ENCODE measurements around the gene FBN1. TPM values are rescaled to one million over a fixed set of nuclear protein-coding genes. Genes with fewer than 3 reads are reported as not detected.

The FBN1 gene
- total and polyA plus RNA-seq, 2 donors, result 6.3 to 19.5 TPM

DNA sequence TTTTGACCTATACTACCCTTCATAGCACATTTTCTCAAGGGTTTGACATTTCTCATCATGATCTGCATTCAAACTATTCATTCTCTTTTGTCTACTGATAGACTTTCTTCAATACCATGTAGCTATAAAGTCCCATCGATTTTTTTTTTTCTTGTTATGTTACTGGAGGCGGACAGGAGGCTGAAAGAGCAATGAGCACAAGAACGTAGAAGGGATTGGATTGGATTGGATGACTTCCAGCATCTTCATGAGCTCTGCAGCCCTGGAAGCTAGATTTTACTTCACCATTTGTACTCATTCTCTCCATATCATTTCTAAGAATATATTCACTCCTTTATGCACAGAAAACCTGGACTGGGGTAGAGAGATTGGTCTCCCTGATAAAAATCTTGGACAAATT lies 271.0 kb downstream of the FBN1 start:
- Histone ChIP-seq H3K4me1 (ENCODE audit: control insufficient read depth in 2 of 2, insufficient read depth in 2 of 2, low read length in 2 of 2) (no peaks in the 10 kb centered on the region), H3K36me3 (ENCODE audit: control insufficient read depth in 2 of 2, insufficient read depth in 2 of 2, low read length in 1 of 2) (no peaks in the 10 kb centered on the region), H3K4me3 (ENCODE audit: low read length in 2 of 2) (no peak overlapping the region), H3K27me3 (ENCODE audit: control insufficient read depth in 2 of 2, insufficient read depth in 1 of 2, low read length in 1 of 2) (no peaks in the 10 kb centered on the region), H3K27ac (ENCODE audit: low read depth in 1 of 2, low read length in 1 of 2) (no peak overlapping the region), H3K9me3 (ENCODE audit: control insufficient read depth in 2 of 2, insufficient read depth in 1 of 2, low read length in 1 of 2) (no peaks in the 10 kb centered on the region)
- DNase-seq (ENCODE audit: low read depth in 6 of 9, low spot score in 9 of 9), result no peak
- WGBS, result 95% methylated on average over 3 of the region's 3 CpGs

GRCh38 chr15:48373821-48374451 lies 271.6 kb downstream of the FBN1 start:
- WGBS, result 95% methylated on average over 10 of the region's 10 CpGs

DNA sequence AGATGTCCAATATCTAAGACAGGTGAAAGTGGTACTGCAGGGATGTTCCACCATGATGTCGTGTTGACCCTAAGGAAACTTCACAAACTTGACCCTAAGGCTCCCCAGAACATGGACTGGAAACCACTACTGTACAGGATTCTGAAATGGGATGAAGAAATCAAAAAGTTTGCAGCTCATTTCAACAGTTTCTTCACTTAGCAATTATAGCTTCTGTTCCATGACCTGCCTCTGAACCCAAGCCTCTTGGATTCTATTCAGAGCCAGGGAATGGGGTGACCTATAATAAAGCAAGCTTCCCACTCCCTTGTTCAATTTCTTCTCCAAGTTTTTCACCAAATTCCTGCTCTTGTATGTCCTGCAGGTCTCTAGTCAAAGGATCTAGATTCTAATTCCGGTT lies 273.5 kb downstream of the FBN1 start:
- no peak overlapping the region for H3K4me3 ChIP-seq (ENCODE audit: low read length in 2 of 2)
- H3K9me3 ChIP-seq (ENCODE audit: control insufficient read depth in 2 of 2, insufficient read depth in 1 of 2, low read length in 1 of 2), result no peaks in the 10 kb centered on the region
- no peaks in the 10 kb centered on the region for H3K36me3 ChIP-seq (ENCODE audit: control insufficient read depth in 2 of 2, insufficient read depth in 2 of 2, low read length in 1 of 2)
- H3K27me3 ChIP-seq (ENCODE audit: control insufficient read depth in 2 of 2, insufficient read depth in 1 of 2, low read length in 1 of 2), result no peaks in the 10 kb centered on the region
- no peak for DNase-seq (ENCODE audit: low read depth in 6 of 9, low spot score in 9 of 9)
- no peak overlapping the region for H3K27ac ChIP-seq (ENCODE audit: low read depth in 1 of 2, low read length in 1 of 2)
- no peaks in the 10 kb centered on the region for H3K4me1 ChIP-seq (ENCODE audit: control insufficient read depth in 2 of 2, insufficient read depth in 2 of 2, low read length in 2 of 2)
- 70% methylated on average over 2 of the region's 2 CpGs for WGBS

More at GRCh38 chr15:48373821-48374451, 271.6 kb downstream of the FBN1 start:
- Histone ChIP-seq H3K9me3 (ENCODE audit: control insufficient read depth in 2 of 2, insufficient read depth in 1 of 2, low read length in 1 of 2) (no peaks in the 10 kb centered on the region), H3K36me3 (ENCODE audit: control insufficient read depth in 2 of 2, insufficient read depth in 2 of 2, low read length in 1 of 2) (no peaks in the 10 kb centered on the region), H3K4me3 (ENCODE audit: low read length in 2 of 2) (no peak overlapping the region), H3K27ac (ENCODE audit: low read depth in 1 of 2, low read length in 1 of 2) (no peak overlapping the region), H3K4me1 (ENCODE audit: control insufficient read depth in 2 of 2, insufficient read depth in 2 of 2, low read length in 2 of 2) (no peaks in the 10 kb centered on the region), H3K27me3 (ENCODE audit: control insufficient read depth in 2 of 2, insufficient read depth in 1 of 2, low read length in 1 of 2) (no peaks in the 10 kb centered on the region)
- DNase-seq (ENCODE audit: low read depth in 6 of 9, low spot score in 9 of 9), result no peak

GRCh38 chr15:48371550-48371949 lies 274.0 kb downstream of the FBN1 start:
- WGBS, result 96% methylated on average over 2 of the region's 2 CpGs
- Histone ChIP-seq H3K4me1 (ENCODE audit: control insufficient read depth in 2 of 2, insufficient read depth in 2 of 2, low read length in 2 of 2) (no peaks in the 10 kb centered on the region), H3K4me3 (ENCODE audit: low read length in 2 of 2) (no peak overlapping the region)

GRCh38 chr15:48370460-48370859 lies 275.0 kb downstream of the FBN1 start:
- Histone ChIP-seq H3K36me3 (ENCODE audit: control insufficient read depth in 2 of 2, insufficient read depth in 2 of 2, low read length in 1 of 2) (no peaks in the 10 kb centered on the region), H3K4me3 (ENCODE audit: low read length in 2 of 2) (no peak overlapping the region), H3K9me3 (ENCODE audit: control insufficient read depth in 2 of 2, insufficient read depth in 1 of 2, low read length in 1 of 2) (no peaks in the 10 kb centered on the region), H3K4me1 (ENCODE audit: control insufficient read depth in 2 of 2, insufficient read depth in 2 of 2, low read length in 2 of 2) (no peaks in the 10 kb centered on the region), H3K27ac (ENCODE audit: low read depth in 1 of 2, low read length in 1 of 2) (no peak overlapping the region), H3K27me3 (ENCODE audit: control insufficient read depth in 2 of 2, insufficient read depth in 1 of 2, low read length in 1 of 2) (no peaks in the 10 kb centered on the region)
- DNase-seq (ENCODE audit: low read depth in 6 of 9, low spot score in 9 of 9), result no peak
- WGBS, result 95% methylated on average over 3 of the region's 3 CpGs

More at GRCh38 chr15:48371550-48371949, 274.0 kb downstream of the FBN1 start:
- Histone ChIP-seq H3K36me3 (ENCODE audit: control insufficient read depth in 2 of 2, insufficient read depth in 2 of 2, low read length in 1 of 2) (no peaks in the 10 kb centered on the region), H3K27me3 (ENCODE audit: control insufficient read depth in 2 of 2, insufficient read depth in 1 of 2, low read length in 1 of 2) (no peaks in the 10 kb centered on the region), H3K9me3 (ENCODE audit: control insufficient read depth in 2 of 2, insufficient read depth in 1 of 2, low read length in 1 of 2) (no peaks in the 10 kb centered on the region), H3K27ac (ENCODE audit: low read depth in 1 of 2, low read length in 1 of 2) (no peak overlapping the region)
- DNase-seq (ENCODE audit: low read depth in 6 of 9, low spot score in 9 of 9), result no peak

DNA sequence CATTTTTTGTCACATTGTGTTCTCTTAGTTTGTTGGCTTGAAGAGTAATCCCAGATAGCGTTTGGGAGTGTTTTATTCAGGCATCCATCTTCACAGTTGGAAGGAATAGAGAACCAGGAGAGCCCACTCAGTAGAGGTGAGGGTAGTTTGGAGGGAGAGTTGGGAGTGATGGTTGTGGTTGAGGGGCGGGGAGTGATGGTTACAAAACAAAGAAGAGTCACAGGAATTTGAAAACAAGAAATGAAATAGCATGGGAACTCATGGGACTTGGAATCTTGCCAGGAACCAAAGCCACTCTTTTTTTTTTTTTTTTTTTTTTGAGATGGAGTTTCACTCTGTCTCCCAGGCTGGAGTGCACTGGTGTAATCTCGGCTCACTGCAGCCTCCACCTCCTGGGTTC lies 278.0 kb downstream of the FBN1 start:
- Histone ChIP-seq H3K27ac (ENCODE audit: low read depth in 1 of 2, low read length in 1 of 2) (no peak overlapping the region), H3K36me3 (ENCODE audit: control insufficient read depth in 2 of 2, insufficient read depth in 2 of 2, low read length in 1 of 2) (no peaks in the 10 kb centered on the region), H3K4me3 (ENCODE audit: low read length in 2 of 2) (no peak overlapping the region), H3K27me3 (ENCODE audit: control insufficient read depth in 2 of 2, insufficient read depth in 1 of 2, low read length in 1 of 2) (no peaks in the 10 kb centered on the region), H3K9me3 (ENCODE audit: control insufficient read depth in 2 of 2, insufficient read depth in 1 of 2, low read length in 1 of 2) (no peaks in the 10 kb centered on the region), H3K4me1 (ENCODE audit: control insufficient read depth in 2 of 2, insufficient read depth in 2 of 2, low read length in 2 of 2) (no peaks in the 10 kb centered on the region)
- 92% methylated on average over 3 of the region's 3 CpGs for WGBS
- no peak for DNase-seq (ENCODE audit: low read depth in 6 of 9, low spot score in 9 of 9)

DNA sequence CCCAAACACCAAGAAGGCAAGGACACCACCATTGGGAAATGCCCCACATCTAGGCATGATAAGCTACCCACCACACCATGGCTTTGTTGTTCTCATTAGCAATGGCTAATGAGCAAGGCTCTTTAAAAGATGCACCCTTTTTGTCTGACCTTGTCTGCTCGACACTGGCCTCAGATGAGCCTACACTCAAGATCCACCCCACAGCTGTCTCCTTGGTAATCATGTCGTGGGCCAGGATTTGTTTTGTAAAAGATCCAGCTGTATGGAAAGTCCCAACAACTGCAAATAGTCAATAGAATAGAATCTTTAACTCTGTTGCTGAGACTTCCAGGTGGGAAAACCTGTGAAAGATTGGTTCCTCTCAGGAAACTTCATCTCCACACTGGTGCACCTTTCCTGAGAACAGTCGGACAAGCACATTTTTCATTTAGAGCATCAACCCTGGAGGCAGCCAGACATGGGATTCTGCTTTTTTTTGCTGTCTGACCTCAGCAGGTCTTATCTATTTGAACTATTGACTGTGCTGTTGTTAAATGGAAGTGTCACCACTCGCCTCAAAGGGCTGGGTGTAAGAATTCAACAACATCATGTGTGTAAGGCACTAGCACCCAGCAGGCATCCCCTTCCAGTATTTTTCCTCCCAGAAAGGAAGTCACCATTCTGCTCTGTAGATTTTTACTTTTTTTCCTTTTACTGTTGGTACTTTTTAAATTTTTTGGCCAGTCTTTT lies 278.8 kb downstream of the FBN1 start:
- H3K27ac ChIP-seq (ENCODE audit: low read depth in 1 of 2, low read length in 1 of 2), result no peak overlapping the region
- WGBS, result 93% methylated on average over 4 of the region's 4 CpGs
- no peak for DNase-seq (ENCODE audit: low read depth in 6 of 9, low spot score in 9 of 9)
- H3K4me3 ChIP-seq (ENCODE audit: low read length in 2 of 2), result no peak overlapping the region
- no peaks in the 10 kb centered on the region for H3K4me1 ChIP-seq (ENCODE audit: control insufficient read depth in 2 of 2, insufficient read depth in 2 of 2, low read length in 2 of 2)
- no peaks in the 10 kb centered on the region for H3K9me3 ChIP-seq (ENCODE audit: control insufficient read depth in 2 of 2, insufficient read depth in 1 of 2, low read length in 1 of 2)
- no peaks in the 10 kb centered on the region for H3K27me3 ChIP-seq (ENCODE audit: control insufficient read depth in 2 of 2, insufficient read depth in 1 of 2, low read length in 1 of 2)
- no peaks in the 10 kb centered on the region for H3K36me3 ChIP-seq (ENCODE audit: control insufficient read depth in 2 of 2, insufficient read depth in 2 of 2, low read length in 1 of 2)

DNA sequence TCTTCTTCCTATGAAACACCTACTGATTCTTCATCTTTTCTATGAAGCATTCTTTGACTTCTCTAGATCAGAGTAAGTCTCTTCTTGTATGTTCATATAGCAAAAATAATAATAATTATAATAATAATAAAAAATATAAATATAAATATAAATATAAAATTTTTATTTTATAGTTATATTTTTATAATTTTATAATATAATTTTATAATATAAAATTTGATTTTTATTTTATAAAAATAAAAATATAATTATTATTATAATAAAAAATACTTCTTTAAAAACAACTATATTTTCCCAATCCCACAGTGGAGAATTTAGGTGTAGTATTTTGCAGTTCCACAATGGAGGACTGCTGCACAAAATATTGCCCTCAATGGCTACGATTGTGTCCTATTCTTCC lies 279.9 kb downstream of the FBN1 start:
- DNase-seq (ENCODE audit: low read depth in 6 of 9, low spot score in 9 of 9), result no peak
- Histone ChIP-seq H3K9me3 (ENCODE audit: control insufficient read depth in 2 of 2, insufficient read depth in 1 of 2, low read length in 1 of 2) (no peaks in the 10 kb centered on the region), H3K27ac (ENCODE audit: low read depth in 1 of 2, low read length in 1 of 2) (no peak overlapping the region), H3K36me3 (ENCODE audit: control insufficient read depth in 2 of 2, insufficient read depth in 2 of 2, low read length in 1 of 2) (no peaks in the 10 kb centered on the region), H3K4me3 (ENCODE audit: low read length in 2 of 2) (no peak overlapping the region), H3K27me3 (ENCODE audit: control insufficient read depth in 2 of 2, insufficient read depth in 1 of 2, low read length in 1 of 2) (no peaks in the 10 kb centered on the region), H3K4me1 (ENCODE audit: control insufficient read depth in 2 of 2, insufficient read depth in 2 of 2, low read length in 2 of 2) (no peaks in the 10 kb centered on the region)
- WGBS, result 95% methylated on average over 1 of the region's 1 CpG

DNA sequence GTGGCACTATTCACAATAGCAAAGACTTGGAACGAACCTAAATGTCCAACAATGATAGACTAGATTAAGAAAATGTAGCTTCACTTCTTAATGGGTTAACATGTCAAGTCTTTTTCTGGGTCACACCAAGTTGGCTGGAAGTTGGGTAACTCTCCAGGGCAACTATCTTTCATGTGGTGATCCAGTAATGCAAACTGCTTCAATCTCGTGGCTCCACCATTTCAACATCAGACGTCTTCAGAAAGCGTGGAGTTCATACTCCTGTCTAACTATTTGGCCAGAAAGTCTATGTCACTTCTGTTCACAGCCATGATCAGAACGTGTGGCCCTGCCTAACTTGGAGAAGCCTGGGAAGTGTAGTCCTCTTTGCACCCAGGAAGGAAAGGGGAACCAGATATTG lies 282.0 kb downstream of the FBN1 start:
- DNase-seq (ENCODE audit: low read depth in 6 of 9, low spot score in 9 of 9), result no peak
- WGBS, result 83% methylated on average over 5 of the region's 5 CpGs
- Histone ChIP-seq H3K4me3 (ENCODE audit: low read length in 2 of 2) (no peak overlapping the region), H3K4me1 (ENCODE audit: control insufficient read depth in 2 of 2, insufficient read depth in 2 of 2, low read length in 2 of 2) (no peaks in the 10 kb centered on the region), H3K36me3 (ENCODE audit: control insufficient read depth in 2 of 2, insufficient read depth in 2 of 2, low read length in 1 of 2) (no peaks in the 10 kb centered on the region), H3K27me3 (ENCODE audit: control insufficient read depth in 2 of 2, insufficient read depth in 1 of 2, low read length in 1 of 2) (no peaks in the 10 kb centered on the region), H3K27ac (ENCODE audit: low read depth in 1 of 2, low read length in 1 of 2) (no peak overlapping the region), H3K9me3 (ENCODE audit: control insufficient read depth in 2 of 2, insufficient read depth in 1 of 2, low read length in 1 of 2) (no peaks in the 10 kb centered on the region)

Measured in thymus (tissue), 11 donors.